Glutamatergic neuron (in vitro differentiated cells): ENCODE results near the gene AKT1. TPM values are rescaled to one million over a fixed set of nuclear protein-coding genes. Genes with fewer than 3 reads are reported as not detected.

ENCODE experiments used
- DNase-seq: peaks from one replicate; pipeline ENCODE4 v3.0.0; 2022
- H3K27ac Mint-ChIP-seq: one replicate; pipeline ENCODE4 v1.8.0; 2020; ENCODE audit warnings: mild to moderate bottlenecking, mixed read lengths, inconsistent platforms; ENCODE audit not compliant: unreplicated experiment
- H3K27me3 Mint-ChIP-seq: one replicate; pipeline ENCODE4 v1.8.0; 2020; ENCODE audit warnings: mild to moderate bottlenecking, moderate library complexity, mixed read lengths, inconsistent platforms; ENCODE audit not compliant: unreplicated experiment
- H3K36me3 Mint-ChIP-seq: one replicate; pipeline ENCODE4 v1.8.0; 2020; ENCODE audit warnings: mild to moderate bottlenecking, mixed read lengths, inconsistent platforms; ENCODE audit not compliant: unreplicated experiment
- H3K4me1 Mint-ChIP-seq: one replicate; pipeline ENCODE4 v1.8.0; 2020; ENCODE audit warnings: mild to moderate bottlenecking, low read depth, mixed read lengths, inconsistent platforms; ENCODE audit not compliant: unreplicated experiment
- H3K4me3 Mint-ChIP-seq: one replicate; pipeline ENCODE4 v1.8.0; 2020; ENCODE audit warnings: mild to moderate bottlenecking, mixed read lengths, inconsistent platforms; ENCODE audit not compliant: unreplicated experiment
- H3K9me3 Mint-ChIP-seq: one replicate; pipeline ENCODE4 v1.8.0; 2020; ENCODE audit warnings: mild to moderate bottlenecking, moderate library complexity, mixed read lengths, inconsistent platforms; ENCODE audit not compliant: unreplicated experiment
- CTCF ChIP-seq: fragments of 200-600 bp; sonication (generic); IDR thresholded peaks from one replicate; pipeline ENCODE4 v1.5.0; 2021; ENCODE audit not compliant: partially characterized antibody, unreplicated experiment
- total RNA-seq: library from RNA; stranded (reverse); fragmentation: NEBNext Ultra II Directional; extraction: Animal tissue kit (Norgen Biotek cat#: 25700); gene quantifications from one replicate; pipeline ENCODE4 v1.2.1, GENCODE V29; 2021; ENCODE audit not compliant: unreplicated experiment

Gene AKT1
- total RNA-seq, 1 donor from 2014 or later, result 300 TPM

GRCh38 chr14:104732931-104733681 is 62.4 kb downstream of the AKT1 start:
- TF ChIP-seq CTCF, result no peak
- no peak overlapping the region for H3K27ac Mint-ChIP-seq
- H3K4me1 Mint-ChIP-seq, result no peaks in the 10 kb centered on the region
- peaks cover 1% of the 10 kb centered on the region for H3K27me3 Mint-ChIP-seq
- no peak for DNase-seq
- H3K36me3 Mint-ChIP-seq, result no peaks in the 10 kb centered on the region
- peaks cover 7% of the 10 kb centered on the region for H3K9me3 Mint-ChIP-seq
- no peak overlapping the region for H3K4me3 Mint-ChIP-seq

GRCh38 chr14:104732355-104732804 is 63.2 kb downstream of the AKT1 start:
- TF ChIP-seq CTCF, result no peak
- Mint-ChIP-seq H3K9me3 (peaks cover 9% of the 10 kb centered on the region), H3K4me3 (no peak overlapping the region), H3K36me3 (no peaks in the 10 kb centered on the region), H3K4me1 (no peaks in the 10 kb centered on the region), H3K27ac (no peak overlapping the region), H3K27me3 (peaks cover 3% of the 10 kb centered on the region)
- DNase-seq, result no peak

- no peak overlapping the region for H3K27ac Mint-ChIP-seq
- no peaks in the 10 kb centered on the region for H3K4me1 Mint-ChIP-seq
- peaks cover 7% of the 10 kb centered on the region for H3K27me3 Mint-ChIP-seq
- no peaks in the 10 kb centered on the region for H3K36me3 Mint-ChIP-seq
- DNase-seq, result no peak
- TF ChIP-seq CTCF, result peak; percentile 39
- no peak overlapping the region for H3K4me3 Mint-ChIP-seq
- H3K9me3 Mint-ChIP-seq, result peaks cover 9% of the 10 kb centered on the region
Measured at GRCh38 chr14:104731320-104732294, 63.9 kb downstream of the AKT1 start.

GRCh38 chr14:104730487-104730886 is 65.1 kb downstream of the AKT1 start:
- no peak for DNase-seq
- Mint-ChIP-seq H3K4me1 (no peaks in the 10 kb centered on the region), H3K27me3 (peaks cover 7% of the 10 kb centered on the region), H3K4me3 (no peak overlapping the region), H3K36me3 (no peaks in the 10 kb centered on the region), H3K9me3 (peaks cover 5% of the 10 kb centered on the region), H3K27ac (no peak overlapping the region)
- no peak for TF ChIP-seq CTCF
